Mucosa of descending colon (tissue), 3 donors: ENCODE measurements around the gene NR4A3. TPM values are rescaled to one million over a fixed set of nuclear protein-coding genes. Genes with fewer than 3 reads are reported as not detected.

Source experiments
- ATAC-seq: fragments of 200-7000 bp; cut with Tn5 transposase; one replicate; pipeline ENCODE4 v1.9.1; 2020; ENCODE audit warnings: mild to moderate bottlenecking, moderate library complexity
- DNase-seq, 3 donors: peaks; one replicate each; pipeline ENCODE4 v3.0.0-alpha.2; 2020
- H3K36me3 ChIP-seq: fragments of 200-600 bp; one replicate; pipeline ENCODE4 v1.8.0; 2021; ENCODE audit warnings: low read depth, mild to moderate bottlenecking
- H3K4me1 ChIP-seq: fragments of 200-600 bp; one replicate; pipeline ENCODE4 v1.8.0; 2021; ENCODE audit warnings: low read depth, mild to moderate bottlenecking
- H3K4me3 ChIP-seq: fragments of 200-600 bp; one replicate; pipeline ENCODE4 v1.8.0; 2021; ENCODE audit warnings: mild to moderate bottlenecking
- H3K9me3 ChIP-seq: fragments of 200-600 bp; one replicate; pipeline ENCODE4 v1.8.0; 2021; ENCODE audit warnings: mild to moderate bottlenecking
- CTCF ChIP-seq: fragments of 200-600 bp; IDR thresholded peaks from one replicate; pipeline ENCODE4 v1.8.0; 2022; ENCODE audit warnings: antibody characterized with exemption, mild to moderate bottlenecking
- intact Hi-C, 2 donors: fragments of 100-400 bp; cut with DNase I in 1 of 2; cut with micrococcal nuclease in 1 of 2; formaldehyde crosslinking; loops; one replicate each; pipeline versions ENCODE4 v1.11.0 to v1.11.1; 2022; cut with DNase I, micrococcal nuclease
- total RNA-seq, 3 donors: library from RNA; stranded (reverse); fragmentation: NEBNext Ultra II Directional in 2 of 3; extraction: Animal tissue kit (Norgen Biotek cat#: 25700) in 2 of 3; gene quantifications; one replicate each; pipeline versions ENCODE4 v1.2.1 to v1.2.4, GENCODE V29; 2021 to 2023
- donor health status: DM: no; HTN: no; CAD: no; lungs with moderate emphysema.
- donor health status: DM: no; HTN: no; CAD: no.
- donor health status: DM: no; HTN: yes; CAD: no.

Gene NR4A3
- total RNA-seq, 3 donors from 2014 or later, result 0.51 to 25.0 (median 0.69) TPM

GRCh38 chr9:99814359-99814758 is 7.3 kb upstream of the NR4A3 start:
- no peaks in the 10 kb centered on the region for H3K36me3 ChIP-seq
- no peaks in the 10 kb centered on the region for H3K9me3 ChIP-seq
- DNase-seq, result no peak
- no peak for ATAC-seq
- no peak for TF ChIP-seq CTCF
- peaks cover 10% of the 10 kb centered on the region for H3K4me1 ChIP-seq
- intact Hi-C loops, result no loop called here
- H3K4me3 ChIP-seq, result no peak overlapping the region

GRCh38 chr9:99816392-99816791 is 5.3 kb upstream of the NR4A3 start:
- no peak for DNase-seq
- Histone ChIP-seq H3K4me3 (no peak overlapping the region), H3K9me3 (no peaks in the 10 kb centered on the region), H3K4me1 (peaks cover 12% of the 10 kb centered on the region), H3K36me3 (no peaks in the 10 kb centered on the region)
- no peak for ATAC-seq
- intact Hi-C loops, result no loop called here
- no peak for TF ChIP-seq CTCF

GRCh38 chr9:99818500-99818899 is 3.2 kb upstream of the NR4A3 start:
- Histone ChIP-seq H3K4me1 (peaks cover 25% of the 10 kb centered on the region), H3K9me3 (no peaks in the 10 kb centered on the region), H3K4me3 (no peak overlapping the region), H3K36me3 (no peaks in the 10 kb centered on the region)
- ATAC-seq (no peak), DNase-seq (no peak)
- no peak for TF ChIP-seq CTCF
- intact Hi-C loops, result no loop called here

GRCh38 chr9:99819123-99819855 is 2.4 kb upstream of the NR4A3 start:
- peaks cover 33% of the 10 kb centered on the region for H3K4me1 ChIP-seq
- H3K9me3 ChIP-seq, result no peaks in the 10 kb centered on the region
- no peak for TF ChIP-seq CTCF
- DNase-seq (peak; percentile 85 to 96 (median 91)), ATAC-seq (peak; percentile 77)
- H3K36me3 ChIP-seq, result no peaks in the 10 kb centered on the region
- peak overlapping the region; percentile 69 for H3K4me3 ChIP-seq
- intact Hi-C loops, result no loop called here

GRCh38 chr9:99819856-99820684 is 1.6 kb upstream of the NR4A3 start:
- TF ChIP-seq CTCF, result no peak
- peaks cover 41% of the 10 kb centered on the region for H3K4me1 ChIP-seq

More at GRCh38 chr9:99819856-99820684, 1.6 kb upstream of the NR4A3 start:
- Histone ChIP-seq H3K9me3 (no peaks in the 10 kb centered on the region), H3K36me3 (no peaks in the 10 kb centered on the region), H3K4me3 (peak overlapping the region; percentile 69)
- peak; percentile 77 for ATAC-seq
- DNase-seq, result peak; percentile 88 to 94 (median 94)
- intact Hi-C loops, result no loop called here
